Erythroblast (primary cell): Measurements from ENCODE around the gene GBX2.

ENCODE experiments used
- GATA1 ChIP-seq: IDR thresholded peaks from 2 replicates; pipeline ENCODE4 v1.6.1; 2011; ENCODE audit warnings: low read depth, mild to moderate bottlenecking, control low read depth, low read length, moderate library complexity
- POLR2A ChIP-seq: IDR thresholded peaks from 2 replicates; pipeline ENCODE4 v1.6.1; 2011; ENCODE audit warnings: mild to moderate bottlenecking, low read length

- no peak for TF ChIP-seq POLR2A
- TF ChIP-seq GATA1: no peak
Observed at GRCh38 chr2:236193026-236193425, 24.8 kb upstream of the GBX2 start.
